HUES48 (cell line): ENCODE measurements around the gene SLK.

Source experiments
- H3K27ac ChIP-seq: one replicate; pipeline ENCODE4 v1.7.0; 2013; ENCODE audit warnings: low read depth, low read length, inconsistent platforms
- H3K27me3 ChIP-seq: 2 replicates; pipeline ENCODE4 v1.6.1; 2013; ENCODE audit warnings: mild to moderate bottlenecking, low read length; ENCODE audit not compliant: control insufficient read depth, insufficient read depth
- H3K36me3 ChIP-seq: 2 replicates; pipeline ENCODE4 v1.6.1; 2013; ENCODE audit warnings: low read length; ENCODE audit not compliant: control insufficient read depth, insufficient read depth
- H3K4me1 ChIP-seq: 2 replicates; pipeline ENCODE4 v1.6.1; 2013; ENCODE audit warnings: mild to moderate bottlenecking, low read length; ENCODE audit not compliant: control insufficient read depth, insufficient read depth
- H3K4me3 ChIP-seq: 2 replicates; pipeline ENCODE4 v1.5.1; 2013; ENCODE audit warnings: mild to moderate bottlenecking, low read depth, low read length
- H3K9ac ChIP-seq: 2 replicates; pipeline ENCODE4 v1.6.1; 2013; ENCODE audit warnings: mild to moderate bottlenecking, low read depth, low read length, moderate library complexity
- H3K9me3 ChIP-seq: 2 replicates; pipeline ENCODE4 v1.6.1; 2013; ENCODE audit warnings: low read length; ENCODE audit not compliant: control insufficient read depth, insufficient read depth

The SLK gene

DNA sequence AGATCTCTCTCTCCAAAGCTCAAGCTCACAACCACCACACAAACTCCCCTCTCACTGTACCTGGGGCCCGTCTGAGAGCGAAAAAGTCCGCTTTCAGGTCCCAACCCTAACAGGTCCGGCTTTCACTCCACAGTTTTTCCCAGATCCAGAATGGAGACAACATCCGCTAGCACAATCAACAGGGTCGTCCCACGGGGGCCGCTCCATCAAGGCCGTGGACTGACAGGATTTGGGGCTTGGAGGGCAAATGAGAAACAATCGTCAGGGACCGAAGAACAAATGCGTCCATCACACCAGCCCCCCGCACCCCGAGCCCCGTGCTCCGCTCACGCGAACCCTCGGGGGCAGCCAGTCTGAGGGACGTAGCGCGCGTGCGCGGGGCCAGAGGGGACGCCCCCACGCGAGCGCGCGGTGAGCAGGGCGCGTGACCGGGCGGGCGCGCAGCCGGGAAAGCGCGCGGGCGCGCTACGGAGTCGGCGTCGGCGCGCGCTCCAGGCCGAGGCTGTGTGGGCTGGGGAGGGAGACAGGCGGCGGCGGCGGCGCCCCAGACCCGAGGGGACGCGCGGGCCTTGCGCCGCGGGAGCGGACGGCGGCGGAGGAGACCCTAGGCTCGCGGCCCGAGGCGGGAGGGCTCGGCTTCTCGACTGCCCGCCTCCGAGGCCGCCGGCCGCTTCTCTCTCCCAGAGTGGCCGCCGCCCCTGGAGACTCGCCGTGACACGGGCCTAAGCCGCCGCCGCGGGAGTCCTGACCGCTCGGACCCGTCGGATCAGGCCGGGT, at the start of gene SLK:
Gene SLK (plus strand): TSS at position 470 of the 777 bp plus-strand sequence. CDS start 606 bp downstream, outside the sequence.
- Histone ChIP-seq H3K27me3 (peaks cover 3% of the 10 kb centered on the region; the same call in 1 of the 2 replicates), H3K9me3 (no peaks in the 10 kb centered on the region), H3K9ac (peak within 1 kb of the TSS; percentile 67), H3K27ac (peak within 1 kb of the TSS; percentile 20), H3K4me1 (peaks cover 19% of the 10 kb centered on the region), H3K4me3 (peak within 1 kb of the TSS; percentile 91), H3K36me3 (no peaks in the 10 kb centered on the region)

DNA sequence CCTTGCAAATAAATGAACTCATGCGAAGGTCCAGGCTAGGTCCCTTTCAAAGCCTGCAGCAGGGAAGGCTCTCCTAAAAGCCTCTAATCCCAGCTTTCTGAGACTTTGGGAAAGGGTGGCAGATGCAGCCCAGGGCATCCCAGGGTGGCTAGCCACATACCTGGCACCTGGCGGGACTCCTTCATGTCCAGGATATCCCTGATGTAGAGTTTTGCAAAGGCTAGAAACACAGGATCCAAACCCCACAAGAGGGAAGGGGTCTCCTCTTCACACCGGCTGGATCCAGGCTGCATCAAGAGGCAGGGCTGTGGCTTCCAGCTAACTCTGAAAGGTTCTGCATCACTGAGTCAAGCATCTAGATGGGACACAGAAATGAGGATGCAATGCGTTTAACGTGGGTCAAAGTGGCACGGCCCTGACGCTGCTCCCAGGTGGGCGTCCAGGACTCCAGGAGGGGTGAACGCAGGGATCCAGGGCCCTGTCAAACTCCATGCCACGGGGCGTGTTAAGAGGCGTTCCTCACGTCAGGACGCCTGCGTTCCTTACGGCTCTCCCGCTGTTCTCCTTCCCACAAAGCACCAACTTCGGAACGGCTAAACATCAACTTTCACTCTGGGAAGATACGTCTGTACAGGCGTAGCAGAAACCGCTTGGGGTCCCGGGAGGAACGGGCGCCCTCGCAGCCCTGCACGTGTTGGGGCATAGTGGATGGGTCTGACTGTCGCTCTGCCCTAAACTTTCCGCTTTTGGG, 49.5 kb upstream of the SLK start:
- Histone ChIP-seq H3K27me3 (no peaks in the 10 kb centered on the region), H3K4me1 (peaks cover 29% of the 10 kb centered on the region), H3K9me3 (peaks cover 5% of the 10 kb centered on the region), H3K4me3 (peak overlapping the region; percentile 80), H3K36me3 (peaks cover 3% of the 10 kb centered on the region; the same call in 1 of the 2 replicates), H3K9ac (peak overlapping the region; percentile 74), H3K27ac (peak overlapping the region; percentile 96)

DNA sequence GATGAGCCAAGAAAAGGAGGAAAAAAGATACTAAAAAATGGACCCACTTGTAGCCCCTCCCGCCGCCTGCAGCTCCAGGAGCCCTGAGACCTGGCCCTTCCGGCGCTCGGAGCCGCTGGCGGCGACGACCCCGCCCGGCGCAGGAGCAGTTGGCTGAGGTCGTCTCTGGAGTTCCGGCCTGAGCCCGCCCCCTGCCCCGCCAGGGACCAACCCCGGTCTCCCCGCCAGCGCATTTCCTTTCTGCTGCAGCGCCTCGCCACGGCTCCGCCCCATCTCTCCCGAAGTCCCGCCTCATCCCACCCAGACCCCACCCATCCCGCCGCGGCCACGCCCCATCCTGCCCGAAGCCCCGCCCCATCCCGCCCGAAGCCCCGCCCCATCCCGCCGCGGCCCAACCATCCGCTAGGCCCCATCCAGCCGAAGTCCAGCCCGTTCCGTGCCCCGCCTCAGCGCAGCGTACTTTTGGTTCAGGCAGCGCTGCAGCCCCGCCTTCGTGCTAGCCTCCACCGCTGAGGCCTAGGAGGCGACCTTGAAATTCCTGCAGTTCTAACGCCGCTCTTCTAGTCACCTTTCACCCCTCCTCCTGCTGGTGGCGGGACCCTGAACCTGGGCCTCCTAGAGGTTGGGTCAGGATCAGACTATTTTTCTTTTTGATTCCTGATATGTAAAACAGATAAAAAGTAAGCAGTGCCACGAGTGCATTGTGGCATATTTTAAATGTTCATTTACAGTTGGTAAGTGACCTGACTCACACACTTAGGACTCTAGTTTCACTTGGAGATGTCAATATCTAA, 48.7 kb upstream of the SLK start, which contains the start of gene STN1:
Gene STN1 (minus strand): TSS at position 132 of the 794 bp plus-strand sequence. CDS start 590 bp downstream, outside the sequence.
- Histone ChIP-seq H3K27ac (peak within 1 kb of the TSS; percentile 96), H3K4me1 (peaks cover 29% of the 10 kb centered on the region), H3K36me3 (peaks cover 3% of the 10 kb centered on the region; the same call in 1 of the 2 replicates), H3K4me3 (peak within 1 kb of the TSS; percentile 80), H3K9me3 (peaks cover 5% of the 10 kb centered on the region), H3K9ac (peak within 1 kb of the TSS; percentile 74), H3K27me3 (no peaks in the 10 kb centered on the region)

DNA sequence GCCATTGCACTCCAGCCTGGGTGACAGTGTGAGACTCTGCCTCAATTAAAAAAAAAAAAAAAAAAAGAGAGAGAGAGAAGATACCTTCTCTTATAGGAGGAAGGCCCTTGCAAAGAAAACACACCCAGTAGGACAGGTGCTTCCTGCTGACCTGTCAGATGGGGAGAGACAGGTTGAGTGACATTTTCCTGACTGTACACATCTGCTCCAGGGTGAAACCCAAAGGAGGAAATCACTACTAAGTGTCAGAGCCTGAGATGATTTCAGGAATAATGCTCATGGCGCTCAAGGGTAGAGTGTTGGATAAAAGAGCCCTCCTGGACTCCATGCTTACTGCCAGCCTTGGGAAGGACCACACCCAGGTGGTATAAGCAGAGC, 47.3 kb upstream of the SLK start:
- H3K36me3 ChIP-seq, result peaks cover 3% of the 10 kb centered on the region; the same call in 1 of the 2 replicates
- H3K27me3 ChIP-seq, result no peaks in the 10 kb centered on the region
- H3K27ac ChIP-seq, result no peak overlapping the region
- no peak overlapping the region for H3K4me3 ChIP-seq
- peaks cover 29% of the 10 kb centered on the region for H3K4me1 ChIP-seq
- no peak overlapping the region for H3K9ac ChIP-seq
- peaks cover 5% of the 10 kb centered on the region for H3K9me3 ChIP-seq

DNA sequence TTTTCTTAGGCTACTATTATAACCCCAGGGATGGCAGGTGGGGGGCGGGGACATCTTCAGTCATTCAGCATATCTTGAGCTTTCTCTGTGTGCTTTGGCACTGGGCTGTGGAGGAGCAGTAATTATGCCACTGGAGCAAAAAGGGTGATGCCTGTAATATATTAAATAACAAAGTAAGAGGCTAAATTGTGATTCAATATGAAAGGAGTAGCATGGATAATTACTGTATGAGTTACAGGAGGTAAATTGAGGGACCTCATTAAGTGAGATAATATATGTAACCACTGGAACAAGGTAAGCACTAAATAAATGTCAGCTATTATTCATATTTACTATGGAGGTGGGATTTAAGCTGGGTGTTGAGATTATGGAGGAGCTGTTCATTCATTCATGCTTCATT, 45.7 kb upstream of the SLK start:
- no peak overlapping the region for H3K4me3 ChIP-seq
- H3K27me3 ChIP-seq, result no peaks in the 10 kb centered on the region
- no peak overlapping the region for H3K9ac ChIP-seq
- H3K4me1 ChIP-seq, result peaks cover 29% of the 10 kb centered on the region
- no peak overlapping the region for H3K27ac ChIP-seq
- no peaks in the 10 kb centered on the region for H3K9me3 ChIP-seq
- no peaks in the 10 kb centered on the region for H3K36me3 ChIP-seq

DNA sequence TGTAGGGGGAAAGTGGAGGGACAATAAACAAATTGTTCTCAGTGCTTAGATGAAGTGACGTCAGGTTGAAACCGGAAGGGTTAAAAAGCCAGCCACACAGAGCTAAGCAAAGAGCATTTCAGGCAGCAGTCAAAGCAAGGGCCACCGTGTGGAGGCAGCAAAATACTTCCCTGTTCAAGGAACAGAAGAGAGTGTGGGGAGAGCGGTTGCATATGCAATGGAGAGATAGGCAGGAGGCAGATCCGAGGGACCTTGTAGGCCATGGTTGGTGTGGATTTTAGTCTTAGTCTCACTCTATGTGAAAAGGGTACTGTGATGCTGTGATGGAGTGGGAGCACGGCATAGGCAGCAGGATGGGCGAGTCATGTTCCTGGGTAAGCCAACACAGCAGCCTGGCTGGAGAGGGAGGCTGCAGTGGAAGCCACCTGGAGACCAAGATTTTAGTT, 45.2 kb upstream of the SLK start:
- Histone ChIP-seq H3K4me3 (no peak overlapping the region), H3K9me3 (no peaks in the 10 kb centered on the region), H3K4me1 (peaks cover 29% of the 10 kb centered on the region), H3K36me3 (no peaks in the 10 kb centered on the region), H3K27me3 (no peaks in the 10 kb centered on the region), H3K27ac (no peak overlapping the region), H3K9ac (no peak overlapping the region)

DNA sequence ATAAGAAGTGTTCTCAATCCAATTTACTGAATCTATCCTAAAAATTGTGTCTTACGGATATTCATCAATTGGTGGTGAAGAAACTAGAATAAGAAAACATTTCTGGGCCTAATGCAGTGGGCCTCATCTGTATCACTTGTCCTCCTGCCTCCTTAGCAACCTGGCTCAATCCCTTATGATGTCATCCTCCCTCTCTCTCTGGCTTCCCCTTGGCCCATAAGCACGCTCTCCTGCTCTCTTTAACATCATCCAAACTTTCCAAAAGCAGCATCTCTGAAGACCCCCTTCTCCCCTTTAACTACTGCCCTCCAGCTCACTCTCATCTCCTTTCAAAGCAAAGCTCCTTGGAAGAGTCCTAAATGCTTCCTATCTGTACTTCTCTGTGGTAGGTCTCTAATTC, 44.3 kb upstream of the SLK start:
- peaks cover 20% of the 10 kb centered on the region for H3K4me1 ChIP-seq
- no peaks in the 10 kb centered on the region for H3K9me3 ChIP-seq
- H3K9ac ChIP-seq, result no peak overlapping the region
- H3K27me3 ChIP-seq, result no peaks in the 10 kb centered on the region
- H3K36me3 ChIP-seq, result no peaks in the 10 kb centered on the region
- no peak overlapping the region for H3K4me3 ChIP-seq
- no peak overlapping the region for H3K27ac ChIP-seq

DNA sequence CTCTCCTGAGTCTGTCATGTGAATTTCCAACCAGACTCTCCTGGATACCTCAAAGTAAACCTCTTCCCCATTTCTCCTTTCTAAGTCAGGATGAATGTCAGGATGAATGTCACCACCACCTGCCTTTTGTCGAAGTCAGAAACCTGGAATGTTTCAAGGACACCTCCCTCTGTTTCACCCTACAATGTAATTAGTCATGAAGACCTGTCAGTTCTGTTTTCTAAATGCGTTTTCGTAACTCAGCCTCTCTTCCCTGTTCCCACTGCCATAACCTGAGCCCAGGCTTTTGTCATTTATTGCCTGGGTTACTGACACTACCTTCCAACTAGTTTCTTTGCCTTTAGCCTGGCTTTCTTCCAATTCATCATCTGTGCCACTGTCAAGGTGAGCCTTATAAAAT, 43.4 kb upstream of the SLK start:
- H3K36me3 ChIP-seq, result no peaks in the 10 kb centered on the region
- peaks cover 18% of the 10 kb centered on the region for H3K4me1 ChIP-seq
- no peaks in the 10 kb centered on the region for H3K9me3 ChIP-seq
- H3K4me3 ChIP-seq, result no peak overlapping the region
- no peaks in the 10 kb centered on the region for H3K27me3 ChIP-seq
- no peak overlapping the region for H3K27ac ChIP-seq
- H3K9ac ChIP-seq, result no peak overlapping the region

DNA sequence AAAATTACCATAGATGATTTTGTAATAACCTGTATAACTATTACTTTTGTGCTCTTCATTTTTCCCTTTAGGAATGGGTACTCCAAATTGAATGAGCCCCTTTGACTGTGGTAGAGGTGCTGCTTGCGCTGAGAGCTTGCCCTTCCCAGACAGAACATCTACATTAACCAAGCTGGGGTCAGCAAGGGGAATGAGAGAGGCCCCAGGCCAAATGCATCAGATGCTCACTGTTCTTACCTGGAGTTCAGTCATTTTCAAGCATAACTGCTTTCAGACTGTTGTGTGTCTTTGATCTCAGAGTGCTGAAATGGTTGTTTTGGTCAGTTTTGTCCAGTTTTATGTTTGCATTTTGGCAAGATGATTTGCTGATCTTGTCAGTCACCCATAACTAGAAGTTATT, 41.3 kb upstream of the SLK start:
- no peaks in the 10 kb centered on the region for H3K36me3 ChIP-seq
- no peaks in the 10 kb centered on the region for H3K27me3 ChIP-seq
- H3K4me3 ChIP-seq, result no peak overlapping the region
- H3K9me3 ChIP-seq, result no peaks in the 10 kb centered on the region
- no peak overlapping the region for H3K9ac ChIP-seq
- H3K27ac ChIP-seq, result no peak overlapping the region
- peaks cover 25% of the 10 kb centered on the region for H3K4me1 ChIP-seq

DNA sequence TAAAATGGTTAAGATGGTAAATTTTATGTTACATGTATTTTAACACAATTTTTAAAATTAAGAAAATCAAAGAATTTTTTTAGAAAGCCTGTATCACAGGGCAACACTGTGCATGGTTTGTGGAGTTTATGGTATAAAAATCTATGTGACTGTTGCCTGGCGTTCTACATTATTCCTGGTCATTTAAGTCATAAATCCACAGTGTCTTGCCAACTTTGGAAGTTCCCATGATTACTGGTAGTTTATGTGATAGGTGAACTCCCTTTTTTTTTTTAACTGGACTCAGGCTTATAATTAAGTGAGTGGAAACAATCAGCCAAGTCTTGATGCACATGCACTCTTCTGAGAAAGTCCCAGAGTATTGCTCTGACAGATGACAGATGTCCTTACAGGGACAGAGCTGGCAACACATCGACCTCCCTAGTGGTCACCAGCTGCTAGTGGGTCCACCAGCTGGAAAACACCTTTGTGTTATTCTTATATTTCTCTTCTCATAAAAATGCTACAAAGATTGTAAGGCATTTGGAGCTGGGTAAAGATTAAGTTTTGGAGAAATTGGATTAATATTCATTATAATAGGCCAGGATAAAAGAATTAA, 40.1 kb upstream of the SLK start:
- Histone ChIP-seq H3K4me1 (peaks cover 16% of the 10 kb centered on the region), H3K36me3 (no peaks in the 10 kb centered on the region), H3K9me3 (no peaks in the 10 kb centered on the region), H3K27ac (no peak overlapping the region), H3K9ac (no peak overlapping the region), H3K4me3 (no peak overlapping the region), H3K27me3 (no peaks in the 10 kb centered on the region)
